Panc1 (cell line): ENCODE measurements around the gene TOB2. TPM values are rescaled to one million over a fixed set of nuclear protein-coding genes. Genes with fewer than 3 reads are reported as not detected.
A peak's percentile ranks its signal among the peaks of the same experiment; 100 is the strongest.

Source experiments
- ATAC-seq: fragments of 200-7000 bp; cut with Tn5 transposase; 2 replicates; pipeline ENCODE4 v1.9.1; 2020; ENCODE audit warnings: mild to moderate bottlenecking, moderate library complexity
- BruUV-seq: library from RNA; stranded (reverse); fragments of 400-500 nt; replicated peaks from 2 replicates; lab custom pipeline; 2021; lab: Mats Ljungman, UMichigan
- CTCF ChIA-PET: fragments of 300-600 bp; sonication (Branson Sonifier 250); formaldehyde crosslinking; loops from one replicate; lab custom pipeline; 2022; ENCODE audit warnings: antibody characterized with exemption; lab: Charles Lee
- POLR2A ChIA-PET: fragments of 300-600 bp; sonication (Branson Sonifier 250); formaldehyde crosslinking; loops from one replicate; lab custom pipeline; 2022; ENCODE audit warnings: antibody characterized with exemption; lab: Charles Lee
- DNase-seq: peaks from one replicate; pipeline ENCODE4 v3.0.0-alpha.2; 2010; ENCODE audit warnings: low read depth, low spot score
- H3K27ac ChIP-seq: 2 replicates; pipeline ENCODE4 v1.5.1; 2011; ENCODE audit warnings: mild to moderate bottlenecking, low read length, inconsistent platforms
- H3K27me3 ChIP-seq: fragments of 200-500 bp; sonication (Bioruptor generic); 2 replicates; pipeline ENCODE4 v1.6.0; 2014; ENCODE audit warnings: low read length, inconsistent platforms; ENCODE audit not compliant: control insufficient read depth, insufficient read depth
- H3K36me3 ChIP-seq: fragments of 200-500 bp; sonication (Bioruptor generic); 2 replicates; pipeline ENCODE4 v1.5.1; 2014; ENCODE audit warnings: inconsistent platforms, mild to moderate bottlenecking, low read length, moderate library complexity; ENCODE audit not compliant: control insufficient read depth, insufficient read depth
- H3K4me1 ChIP-seq: 2 replicates; pipeline ENCODE4 v1.5.1; 2011; ENCODE audit warnings: inconsistent platforms, mild to moderate bottlenecking, low read length, moderate library complexity; ENCODE audit not compliant: control insufficient read depth, insufficient read depth
- H3K4me3 ChIP-seq, 2 experiments: 2 replicates each; pipeline ENCODE4 v1.5.1; 2011 to 2012; ENCODE audit warnings: low read depth in 2 of 2, low read length in 2 of 2, mild to moderate bottlenecking in 2 of 2, inconsistent platforms in 1 of 2, moderate library complexity in 1 of 2
- H3K9me3 ChIP-seq: fragments of 200-500 bp; sonication (Bioruptor generic); 2 replicates; pipeline ENCODE4 v1.5.1; 2014; ENCODE audit warnings: low read depth, mild to moderate bottlenecking, inconsistent platforms, low read length, moderate library complexity; ENCODE audit not compliant: control insufficient read depth, insufficient read depth
- CTCF ChIP-seq: fragments of 450-650 bp; IDR thresholded peaks from 2 replicates; pipeline ENCODE4 v1.5.1; 2017; ENCODE audit warnings: mild to moderate bottlenecking
- POLR2AphosphoS5 ChIP-seq: IDR thresholded peaks from 2 replicates; pipeline ENCODE4 v1.6.1; 2012; ENCODE audit warnings: mild to moderate bottlenecking, low read depth, low read length, moderate library complexity
- REST ChIP-seq, 2 experiments: IDR thresholded peaks; 2 replicates each; pipeline ENCODE4 v1.6.1; 2011 to 2012; ENCODE audit warnings: low read depth in 2 of 2, control low read depth in 1 of 2, low read length in 1 of 2, mild to moderate bottlenecking in 1 of 2, moderate library complexity in 1 of 2; ENCODE audit not compliant: insufficient read depth in 1 of 2
- SIN3A ChIP-seq: IDR thresholded peaks from 2 replicates; pipeline ENCODE4 v1.6.1; 2012; ENCODE audit warnings: low read depth, mild to moderate bottlenecking, low read length, moderate library complexity, borderline replicate concordance; ENCODE audit not compliant: insufficient read depth
- TCF7L2 ChIP-seq: IDR thresholded peaks from 2 replicates; pipeline ENCODE4 v1.6.1; 2011; ENCODE audit warnings: mild to moderate bottlenecking, low read depth, low read length, inconsistent platforms
- in situ Hi-C: cut with HindIII; loops from 2 replicates; pipeline ENCODE4 v1.10.0; 2016; ENCODE audit warnings: low sequenced_read_pairs, low pct_unique_long_range_greater_than_20kb
- intact Hi-C: fragments of 100-400 bp; cut with micrococcal nuclease; formaldehyde crosslinking; loops from one replicate; pipeline ENCODE4 v1.10.0; 2022; ENCODE audit not compliant: unreplicated experiment
- total RNA-seq: library from RNA; stranded (reverse); gene quantifications from one replicate; pipeline ENCODE4 v1.2.1, GENCODE V29; 2021; ENCODE audit not compliant: unreplicated experiment

TOB2 gene
- total RNA-seq, 1 experiment from 2014 or later: 43.6 TPM

GRCh38 chr22:41458161-41458728 lies 11.6 kb upstream of the TOB2 start:
- ATAC-seq: no peak
- 0 out of 2 replicates have a peak, but pooled peaks have one; percentile 13 for TF ChIP-seq POLR2AphosphoS5
- TF ChIP-seq CTCF: no peak
- ChIA-PET POLR2A (interaction anchor here (0.6 kb wide), 2 partner anchors 10 to 17 kb away, joined by 4 to 10 read pairs; no protein-coding TSS in a partner anchor), CTCF (interaction anchor here (0.6 kb wide), 1 partner anchor 10 kb away, joined by 3 read pairs; no protein-coding TSS in a partner anchor)
- Histone ChIP-seq H3K36me3 (no peaks in the 10 kb centered on the region), H3K9me3 (no peaks in the 10 kb centered on the region), H3K27ac (no peak overlapping the region), H3K4me1 (no peaks in the 10 kb centered on the region), H3K27me3 (no peaks in the 10 kb centered on the region), H3K4me3 (no peak overlapping the region)
- intact Hi-C loops: no loop called here
- DNase-seq: no peak
- BruUV-seq: no TSS peak
- in situ Hi-C loops: no loop called here

GRCh38 chr22:41448189-41448808 lies 1.7 kb upstream of the TOB2 start:
- H3K27ac ChIP-seq: peak overlapping the region; percentile 95
- peak; percentile 87 for ATAC-seq
- BruUV-seq: no TSS peak
- peaks cover 5% of the 10 kb centered on the region; the same call in 1 of the 2 replicates for H3K36me3 ChIP-seq
- H3K4me3 ChIP-seq: peak overlapping the region; percentile 81 to 96
- CTCF ChIA-PET: interaction anchor here (0.6 kb wide), 5 partner anchors 10 to 1183 kb away, joined by 3 to 5 read pairs (median 4); no protein-coding TSS in a partner anchor
- peak; percentile 95 for DNase-seq
- H3K27me3 ChIP-seq: no peaks in the 10 kb centered on the region
- no peaks in the 10 kb centered on the region for H3K9me3 ChIP-seq
- H3K4me1 ChIP-seq: no peaks in the 10 kb centered on the region
- in situ Hi-C loops: no loop called here
- POLR2A ChIA-PET: interaction anchor here (0.6 to 0.8 kb wide), 6 partner anchors 10 to 497 kb away, joined by 3 to 14 read pairs (median 4); partner anchors contain the start of gene RBX1
- TF ChIP-seq REST (IDR thresholded peaks at IDR 0.05; ENCODE audit: insufficient read depth in 1 of 2, low read depth in 2 of 2, low read length in 1 of 2): no peak
- no peak for TF ChIP-seq SIN3A
- TF ChIP-seq CTCF: no peak
- TF ChIP-seq TCF7L2: no peak
- TF ChIP-seq POLR2AphosphoS5: no peak
- intact Hi-C loops: no loop called here
